Measurements from ENCODE around the gene CLASP2.

GRCh38 chr3:33467786-33468185 is 250.3 kb downstream of the CLASP2 start:
- TF ChIP-seq POLR2A (IDR thresholded peaks at IDR 0.05; ENCODE audit: low read length), result no peak
- no peak for TF ChIP-seq GATA1 (IDR thresholded peaks at IDR 0.05; ENCODE audit: low read depth, low read length)

Measured in erythroblast (primary cell).